Muscle of leg (tissue), 11 donors: ENCODE measurements around the gene FKBP9. TPM values are rescaled to one million over a fixed set of nuclear protein-coding genes. Genes with fewer than 3 reads are reported as not detected.
"Not testable (repeated sequence)": the region's sequence is repeated elsewhere in the genome, so short reads cannot be mapped to it uniquely, and the experiment has no call there.

ENCODE experiments used
- DNase-seq: peaks from one replicate; pipeline ENCODE4 v3.0.0; 2013
- H3K27ac ChIP-seq: one replicate; pipeline ENCODE4 v1.5.1; 2013; ENCODE audit warnings: mild to moderate bottlenecking, low read length, control low read depth
- H3K27me3 ChIP-seq: one replicate; pipeline ENCODE4 v1.6.1; 2013; ENCODE audit warnings: low read length; ENCODE audit not compliant: control insufficient read depth, insufficient read depth
- H3K36me3 ChIP-seq: one replicate; pipeline ENCODE4 v1.6.1; 2013; ENCODE audit warnings: low read length; ENCODE audit not compliant: control insufficient read depth, insufficient read depth
- H3K4me1 ChIP-seq: one replicate; pipeline ENCODE4 v1.6.1; 2013; ENCODE audit warnings: low read length; ENCODE audit not compliant: control insufficient read depth, insufficient read depth
- H3K4me3 ChIP-seq: one replicate; pipeline ENCODE4 v1.5.1; 2013; ENCODE audit warnings: low read length, control low read depth
- H3K9me3 ChIP-seq: replicated peaks from 2 replicates; pipeline ENCODE4 v1.6.1; 2013; ENCODE audit warnings: low read depth, low read length; ENCODE audit not compliant: control insufficient read depth
- WGBS: methylation state at CpG from one replicate; pipeline ENCODE4 v1.1.5; 2013; ENCODE audit warnings: missing lambda C conversion rate; ENCODE audit not compliant: insufficient coverage; 5-methylcytosine and 5-hydroxymethylcytosine counted together
- polyA plus RNA-seq, 8 donors: library from polyadenylated mRNA; unstranded; fragments of 120-200 nt; gene quantifications; one replicate each; pipeline versions ENCODE4 v1.2.1 to v1.2.3, GENCODE V29; 2013; ENCODE audit warnings: inconsistent platforms in 1 of 8, low replicate concordance in 1 of 8; ENCODE audit not compliant: insufficient read length in 8 of 8, insufficient read depth in 1 of 8
- total RNA-seq: library from RNA; stranded (reverse); fragments of 120-200 nt; gene quantifications from one replicate; pipeline ENCODE4 v1.2.4, GENCODE V29; 2013

The FKBP9 gene
- total and polyA plus RNA-seq, 9 donors: 110 to 239 (median 153) TPM

GRCh38 chr7:33003111-33003510 is 45.9 kb downstream of the FKBP9 start:
- H3K27me3 ChIP-seq, H3K4me3 ChIP-seq, H3K9me3 ChIP-seq, H3K27ac ChIP-seq, DNase-seq, H3K4me1 ChIP-seq: not testable (repeated sequence)
- peaks cover 23% of the 10 kb centered on the region for H3K36me3 ChIP-seq

DNA sequence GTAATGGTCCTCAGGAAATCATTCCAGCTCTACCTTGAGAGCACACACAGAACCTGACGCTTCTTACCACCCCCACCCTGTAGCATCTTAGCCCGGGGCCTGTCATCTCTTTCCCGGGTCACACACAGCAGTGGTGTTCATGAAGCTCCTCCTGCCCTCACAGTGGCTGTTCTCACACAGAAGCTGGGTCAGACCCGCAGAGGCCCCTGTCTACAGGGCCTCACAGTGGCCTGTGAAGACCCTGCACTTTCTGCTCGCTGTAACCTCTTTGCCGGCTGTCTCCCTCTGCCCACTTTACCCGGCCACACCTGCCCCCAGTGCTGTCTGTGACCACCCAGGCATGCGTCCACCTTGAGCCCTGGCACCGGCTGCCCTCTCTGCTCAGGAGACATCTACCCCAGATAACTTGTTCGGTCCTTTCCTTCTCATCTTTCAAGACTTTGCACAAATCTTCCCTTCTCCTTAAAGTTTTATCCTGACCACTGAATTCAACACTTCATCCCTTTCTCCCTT is 46.9 kb downstream of the FKBP9 start:
- not testable (repeated sequence) for H3K27ac ChIP-seq, H3K4me3 ChIP-seq, H3K4me1 ChIP-seq, DNase-seq, H3K9me3 ChIP-seq, H3K27me3 ChIP-seq
- WGBS: 78% methylated on average over 9 of the region's 10 CpGs
- H3K36me3 ChIP-seq: peaks cover 23% of the 10 kb centered on the region

GRCh38 chr7:33005193-33005592 is 48.0 kb downstream of the FKBP9 start:
- 83% methylated on average over 6 of the region's 8 CpGs for WGBS
- H3K9me3 ChIP-seq: not testable (repeated sequence)

DNA sequence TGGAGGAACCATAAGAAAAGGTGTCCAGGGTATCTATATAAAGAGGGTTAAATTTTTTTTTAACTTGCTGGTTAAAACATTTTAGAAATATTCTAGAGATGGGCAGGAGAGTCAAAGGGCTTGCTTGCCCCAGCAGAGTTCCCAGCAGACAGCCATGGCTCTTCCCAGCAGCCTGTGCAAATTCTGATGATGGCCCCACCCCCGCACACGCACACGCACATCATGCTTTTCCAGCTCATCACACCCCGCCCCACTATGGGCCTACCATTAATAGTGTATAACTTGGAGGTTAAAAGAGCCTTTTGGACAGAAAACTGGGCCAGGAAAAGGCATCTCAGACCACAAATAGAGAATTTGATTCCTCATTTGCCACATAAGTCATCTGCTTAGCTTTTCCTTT is 48.5 kb downstream of the FKBP9 start:
- H3K9me3 ChIP-seq, H3K27me3 ChIP-seq, DNase-seq, H3K27ac ChIP-seq, H3K4me3 ChIP-seq, H3K4me1 ChIP-seq: not testable (repeated sequence)
- no CpG with 5 or more reads among the region's 4 CpGs for WGBS
- H3K36me3 ChIP-seq: peaks cover 23% of the 10 kb centered on the region

More at GRCh38 chr7:33005193-33005592, 48.0 kb downstream of the FKBP9 start:
- H3K4me3 ChIP-seq, DNase-seq, H3K4me1 ChIP-seq, H3K27ac ChIP-seq, H3K27me3 ChIP-seq: not testable (repeated sequence)
- peaks cover 23% of the 10 kb centered on the region for H3K36me3 ChIP-seq

DNA sequence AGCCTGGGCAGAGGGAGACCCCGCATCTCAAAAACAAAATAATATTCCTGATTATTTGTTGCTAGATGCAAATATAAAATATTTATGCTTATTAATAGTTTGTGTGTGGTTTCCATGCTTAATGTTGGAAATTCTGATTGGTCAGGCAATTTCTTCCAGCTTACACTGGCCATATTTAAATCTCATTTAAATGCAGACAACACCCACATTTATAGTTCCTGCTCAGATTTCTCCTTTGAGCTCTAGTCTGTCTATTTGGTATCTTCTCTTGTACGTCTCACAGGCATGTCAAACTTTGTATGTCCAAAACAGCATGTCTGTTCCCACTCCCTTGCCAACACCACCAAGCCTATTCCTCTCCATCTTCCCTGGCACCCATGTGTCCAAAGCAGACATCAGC is 52.5 kb downstream of the FKBP9 start:
- WGBS: 57% methylated on average over 1 of the region's 2 CpGs
- Histone ChIP-seq H3K27ac (no peak overlapping the region), H3K4me3 (no peak overlapping the region), H3K36me3 (peaks cover 23% of the 10 kb centered on the region), H3K27me3 (no peaks in the 10 kb centered on the region), H3K4me1 (no peaks in the 10 kb centered on the region), H3K9me3 (no peaks in the 10 kb centered on the region)
- no peak for DNase-seq

- H3K27me3 ChIP-seq: no peaks in the 10 kb centered on the region
- no peak for DNase-seq
- peaks cover 23% of the 10 kb centered on the region for H3K36me3 ChIP-seq
- no peaks in the 10 kb centered on the region for H3K4me1 ChIP-seq
- no peaks in the 10 kb centered on the region for H3K9me3 ChIP-seq
- H3K27ac ChIP-seq: no peak overlapping the region
- H3K4me3 ChIP-seq: no peak overlapping the region
Measured at GRCh38 chr7:33012364-33012763, 55.1 kb downstream of the FKBP9 start.

DNA sequence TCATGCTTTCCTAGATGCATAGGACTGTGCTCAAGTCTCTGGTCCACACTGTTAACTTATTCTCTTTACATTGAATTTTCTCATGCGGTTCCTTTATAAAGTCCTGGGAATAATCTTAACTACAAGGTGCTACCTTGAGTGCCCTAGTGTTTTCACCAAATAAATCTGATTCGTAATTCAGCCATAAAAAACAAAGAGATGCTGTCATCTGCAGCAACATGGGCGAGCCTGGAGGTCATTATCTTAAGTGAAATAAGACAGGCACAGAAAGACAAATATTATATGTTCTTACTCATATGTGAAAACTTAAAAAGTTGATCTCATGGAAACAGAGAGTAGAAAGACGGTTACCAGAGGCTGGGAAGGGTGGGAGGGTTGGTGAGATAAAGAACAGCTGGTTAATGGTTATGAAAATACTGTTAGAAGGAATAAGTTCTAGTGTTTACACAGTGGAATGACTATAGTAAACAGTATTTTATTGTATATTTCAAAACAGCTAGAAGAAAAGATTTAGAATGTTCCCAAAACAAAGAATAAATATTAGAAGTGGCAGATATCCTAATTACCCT is 67.0 kb downstream of the FKBP9 start:
- Histone ChIP-seq H3K27ac (no peak overlapping the region), H3K4me1 (no peaks in the 10 kb centered on the region), H3K9me3 (no peaks in the 10 kb centered on the region), H3K36me3 (peaks cover 13% of the 10 kb centered on the region), H3K4me3 (no peak overlapping the region), H3K27me3 (no peaks in the 10 kb centered on the region)
- no peak for DNase-seq
- whole genome bisulfite sequencing: 80% methylated on average over 1 of the region's 4 CpGs

- no peak overlapping the region for H3K4me3 ChIP-seq
- no peak for DNase-seq
- no peaks in the 10 kb centered on the region for H3K9me3 ChIP-seq
- no peak overlapping the region for H3K27ac ChIP-seq
- H3K36me3 ChIP-seq: no peaks in the 10 kb centered on the region
- no peaks in the 10 kb centered on the region for H3K27me3 ChIP-seq
- H3K4me1 ChIP-seq: peaks cover under 1% of the 10 kb centered on the region
- WGBS: no CpG with 5 or more reads among the region's 2 CpGs
Measured at GRCh38 chr7:33035776-33036175, 78.5 kb downstream of the FKBP9 start.

GRCh38 chr7:33038639-33039038 is 81.4 kb downstream of the FKBP9 start:
- H3K27me3 ChIP-seq: no peaks in the 10 kb centered on the region
- no CpG with 5 or more reads among the region's 2 CpGs for WGBS
- peak; percentile 25 for DNase-seq
- no peaks in the 10 kb centered on the region for H3K9me3 ChIP-seq
- peaks cover 2% of the 10 kb centered on the region for H3K4me1 ChIP-seq
- no peaks in the 10 kb centered on the region for H3K36me3 ChIP-seq
- no peak overlapping the region for H3K4me3 ChIP-seq
- H3K27ac ChIP-seq: peak overlapping the region; percentile 31

- H3K27me3 ChIP-seq: no peaks in the 10 kb centered on the region
- H3K27ac ChIP-seq: peak overlapping the region; percentile 10
- peaks cover 2% of the 10 kb centered on the region for H3K4me1 ChIP-seq
- H3K4me3 ChIP-seq: peak overlapping the region; percentile 18
- no peaks in the 10 kb centered on the region for H3K9me3 ChIP-seq
- H3K36me3 ChIP-seq: no peaks in the 10 kb centered on the region
- peak; percentile 62 for DNase-seq
- WGBS: no CpG with 5 or more reads among the region's 5 CpGs
Measured at GRCh38 chr7:33039257-33039902, 82.1 kb downstream of the FKBP9 start.
